Prostate gland (tissue), 2 donors: ENCODE results near the gene PRR19.

Source experiments
- CTCF ChIP-seq, 4 experiments: fragments of 200-600 bp in 2 of 4; fragments of 450-650 bp in 2 of 4; sonication (generic) in 2 of 4; IDR thresholded peaks; 1 replicate in 3 of 4; 2 replicates in 1 of 4; pipeline ENCODE4 v1.5.1; 2016 to 2019; ENCODE audit warnings: antibody characterized with exemption in 4 of 4, mild to moderate bottlenecking in 2 of 4, moderate library complexity in 2 of 4
- POLR2A ChIP-seq: fragments of 450-650 bp; IDR thresholded peaks from one replicate; pipeline ENCODE4 v1.6.1; 2016; ENCODE audit warnings: antibody characterized with exemption, mild to moderate bottlenecking

- TF ChIP-seq CTCF (IDR thresholded peaks at IDR 0.05) = no peak
- no peak for TF ChIP-seq POLR2A
These were observed 9.6 kb upstream of the PRR19 start for GRCh38 chr19:42292042-42292960.
